ENCODE measurements around the gene NPAS4. TPM values are rescaled to one million over a fixed set of nuclear protein-coding genes. Genes with fewer than 3 reads are reported as not detected.

NPAS4 gene
- total and polyA plus RNA-seq, 9 of the 15 experiments (the other 6 are each of a cell fraction or from before 2014, with no cell fraction given) = not detected

GRCh38 chr11:66386171-66387069, 34.4 kb upstream of the NPAS4 start (continued):
- no peak for TF ChIP-seq NRF1 (conservative IDR thresholded peaks at IDR 0.05 in 1 of 2, IDR thresholded peaks at IDR 0.05 in 1 of 2)
- no peak for TF ChIP-seq KDM1A (IDR thresholded peaks at IDR 0.05)
- no peak for TF ChIP-seq KDM2B (CRISPR knock-in tag; IDR thresholded peaks at IDR 0.05)
- TF ChIP-seq, protein P1, sequence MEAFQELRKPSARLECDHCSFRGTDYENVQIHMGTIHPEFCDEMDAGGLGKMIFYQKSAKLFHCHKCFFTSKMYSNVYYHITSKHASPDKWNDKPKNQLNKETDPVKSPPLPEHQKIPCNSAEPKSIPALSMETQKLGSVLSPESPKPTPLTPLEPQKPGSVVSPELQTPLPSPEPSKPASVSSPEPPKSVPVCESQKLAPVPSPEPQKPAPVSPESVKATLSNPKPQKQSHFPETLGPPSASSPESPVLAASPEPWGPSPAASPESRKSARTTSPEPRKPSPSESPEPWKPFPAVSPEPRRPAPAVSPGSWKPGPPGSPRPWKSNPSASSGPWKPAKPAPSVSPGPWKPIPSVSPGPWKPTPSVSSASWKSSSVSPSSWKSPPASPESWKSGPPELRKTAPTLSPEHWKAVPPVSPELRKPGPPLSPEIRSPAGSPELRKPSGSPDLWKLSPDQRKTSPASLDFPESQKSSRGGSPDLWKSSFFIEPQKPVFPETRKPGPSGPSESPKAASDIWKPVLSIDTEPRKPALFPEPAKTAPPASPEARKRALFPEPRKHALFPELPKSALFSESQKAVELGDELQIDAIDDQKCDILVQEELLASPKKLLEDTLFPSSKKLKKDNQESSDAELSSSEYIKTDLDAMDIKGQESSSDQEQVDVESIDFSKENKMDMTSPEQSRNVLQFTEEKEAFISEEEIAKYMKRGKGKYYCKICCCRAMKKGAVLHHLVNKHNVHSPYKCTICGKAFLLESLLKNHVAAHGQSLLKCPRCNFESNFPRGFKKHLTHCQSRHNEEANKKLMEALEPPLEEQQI (IDR thresholded peaks at IDR 0.05) = no peak
- TF ChIP-seq ZNF561 (CRISPR knock-in tag; conservative IDR thresholded peaks at IDR 0.05) = no peak
- TF ChIP-seq CEBPB (tag; IDR thresholded peaks at IDR 0.05) = peak; percentile 95
- no peak for TF ChIP-seq DLX4 (CRISPR knock-in tag; IDR thresholded peaks at IDR 0.05)
- TF ChIP-seq ATF1 (CRISPR knock-in tag; IDR thresholded peaks at IDR 0.05) = no peak
- TF ChIP-seq ATF1 (tag; IDR thresholded peaks at IDR 0.05) = 0 out of 2 replicates have a peak, but pooled peaks have one; percentile 22
- no peak for TF ChIP-seq BRD4 (IDR thresholded peaks at IDR 0.05)
- TF ChIP-seq ZNF407 (IDR thresholded peaks at IDR 0.05; ENCODE audit: low read depth) = no peak
- TF ChIP-seq SNRNP70 (optimal IDR thresholded peaks at IDR 0.05; ENCODE audit: low read depth, low read length) = no peak
- no peak for TF ChIP-seq PHTF2 (CRISPR knock-in tag; IDR thresholded peaks at IDR 0.05)
- no peak for TF ChIP-seq SMARCC2 (IDR thresholded peaks at IDR 0.05; ENCODE audit: low read depth)
